Measurements from ENCODE around the gene ALKAL2. TPM values are rescaled to one million over a fixed set of nuclear protein-coding genes. Genes with fewer than 3 reads are reported as not detected.
A peak's percentile ranks its signal among the peaks of the same experiment; 100 is the strongest.

The ALKAL2 gene
- total and polyA plus RNA-seq, 7 donors, result 0.33 to 8.4 (median 2.7) TPM

DNA sequence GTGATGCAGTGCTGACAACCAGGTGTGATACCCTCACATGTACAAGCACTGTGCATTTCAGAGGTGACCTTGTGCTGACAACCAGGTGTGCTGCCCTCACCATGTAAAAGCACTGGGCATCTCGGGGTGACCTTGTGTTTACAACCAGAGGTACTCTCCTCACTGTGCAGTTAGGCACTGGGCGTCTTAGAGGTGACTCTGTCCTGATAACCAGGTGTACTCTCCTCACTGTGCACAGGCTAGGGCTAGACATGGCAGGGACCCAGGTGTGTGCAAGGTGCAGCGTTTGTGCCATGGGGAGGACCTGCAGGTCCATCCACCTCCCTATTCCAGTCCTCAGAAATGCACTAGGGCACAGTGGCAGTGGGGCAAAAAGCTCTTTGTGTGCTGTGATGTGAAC is 8.5 kb upstream of the ALKAL2 start:
- Histone ChIP-seq H3K27me3 (peaks cover 0 to 19% (median 0%) of the 10 kb centered on the region in 3 donors), H3K4me3 (no peak overlapping the region), H3K9me3 (peaks cover 0 to 2% (median 0%) of the 10 kb centered on the region in 4 donors), H3K27ac (no peak overlapping the region), H3K4me1 (no peaks in the 10 kb centered on the region), H3K36me3 (no peaks in the 10 kb centered on the region)
- intact Hi-C loops (cut with DNase I), result no loop called here
- DNase-seq, result no peak
- WGBS, 2 donors, result 37 to 76% methylated on average over 3 of the region's 3 CpGs
- no peak for TF ChIP-seq EP300 (IDR thresholded peaks at IDR 0.05)
- no peak for TF ChIP-seq POLR2AphosphoS5 (IDR thresholded peaks at IDR 0.05)
- TF ChIP-seq, protein P1, sequence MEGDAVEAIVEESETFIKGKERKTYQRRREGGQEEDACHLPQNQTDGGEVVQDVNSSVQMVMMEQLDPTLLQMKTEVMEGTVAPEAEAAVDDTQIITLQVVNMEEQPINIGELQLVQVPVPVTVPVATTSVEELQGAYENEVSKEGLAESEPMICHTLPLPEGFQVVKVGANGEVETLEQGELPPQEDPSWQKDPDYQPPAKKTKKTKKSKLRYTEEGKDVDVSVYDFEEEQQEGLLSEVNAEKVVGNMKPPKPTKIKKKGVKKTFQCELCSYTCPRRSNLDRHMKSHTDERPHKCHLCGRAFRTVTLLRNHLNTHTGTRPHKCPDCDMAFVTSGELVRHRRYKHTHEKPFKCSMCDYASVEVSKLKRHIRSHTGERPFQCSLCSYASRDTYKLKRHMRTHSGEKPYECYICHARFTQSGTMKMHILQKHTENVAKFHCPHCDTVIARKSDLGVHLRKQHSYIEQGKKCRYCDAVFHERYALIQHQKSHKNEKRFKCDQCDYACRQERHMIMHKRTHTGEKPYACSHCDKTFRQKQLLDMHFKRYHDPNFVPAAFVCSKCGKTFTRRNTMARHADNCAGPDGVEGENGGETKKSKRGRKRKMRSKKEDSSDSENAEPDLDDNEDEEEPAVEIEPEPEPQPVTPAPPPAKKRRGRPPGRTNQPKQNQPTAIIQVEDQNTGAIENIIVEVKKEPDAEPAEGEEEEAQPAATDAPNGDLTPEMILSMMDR (IDR thresholded peaks at IDR 0.05), result no peak
- no peak for TF ChIP-seq POLR2A (IDR thresholded peaks at IDR 0.05)

GRCh38 chr2:295090-295489 is 7.2 kb upstream of the ALKAL2 start:
- H3K9me3 ChIP-seq, result peaks cover 0 to 2% (median 0%) of the 10 kb centered on the region in 4 donors
- H3K27me3 ChIP-seq, result peaks cover 0 to 30% (median 0%) of the 10 kb centered on the region in 3 donors
- WGBS, 2 donors, result 20 to 70% methylated on average over 5 of the region's 5 CpGs
- H3K4me1 ChIP-seq, result peaks cover 0 to 1% (median under 1%) of the 10 kb centered on the region in 4 donors
- no peak for TF ChIP-seq POLR2A (IDR thresholded peaks at IDR 0.05)
- no peak for TF ChIP-seq POLR2AphosphoS5 (IDR thresholded peaks at IDR 0.05)
- no peak for TF ChIP-seq EP300 (IDR thresholded peaks at IDR 0.05)
- TF ChIP-seq, protein P1 (IDR thresholded peaks at IDR 0.05), result no peak
- H3K4me3 ChIP-seq, result no peak overlapping the region
- no peak overlapping the region for H3K27ac ChIP-seq
- no peaks in the 10 kb centered on the region for H3K36me3 ChIP-seq
- intact Hi-C loops (cut with DNase I), result no loop called here
- no peak for DNase-seq

GRCh38 chr2:290090-290722 is 2.3 kb upstream of the ALKAL2 start:
- peak; percentile 78 for DNase-seq
- H3K27ac ChIP-seq, result no peak overlapping the region

DNA sequence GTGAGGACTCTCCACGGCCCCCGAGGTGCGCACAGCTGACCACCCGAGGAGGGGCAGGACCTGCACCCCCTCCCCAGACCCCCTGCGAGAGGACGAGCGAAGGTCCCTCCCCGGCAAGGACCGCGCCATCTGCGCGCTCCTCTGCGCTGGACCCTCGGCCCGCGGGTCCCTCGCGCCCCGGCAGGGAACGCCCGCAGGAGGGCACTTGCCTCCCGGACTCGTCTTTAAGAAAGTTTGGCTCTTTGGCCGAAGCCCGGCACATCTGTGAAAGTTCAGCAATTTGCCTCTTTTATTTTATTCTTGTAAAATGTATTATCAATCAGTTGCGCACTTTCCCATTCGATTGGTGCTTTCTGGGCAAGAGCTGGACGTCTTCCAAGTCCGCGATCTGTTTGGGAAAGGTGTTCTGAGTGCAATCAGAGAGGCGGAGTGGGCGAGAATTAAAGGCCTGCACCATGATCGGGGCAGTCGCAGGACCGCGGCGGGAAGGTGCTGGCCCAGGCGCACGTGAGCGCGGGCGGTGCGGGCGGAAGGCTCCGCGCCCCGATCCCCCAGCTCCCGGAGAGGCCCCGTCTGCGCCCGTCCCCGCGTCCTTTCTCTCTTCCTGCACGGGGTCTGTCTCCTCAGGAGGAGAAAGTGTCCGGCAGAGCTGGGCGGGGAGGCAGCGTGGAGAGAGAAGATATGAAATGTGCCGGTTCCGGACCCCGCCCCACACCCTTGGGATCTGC is 1.6 kb upstream of the ALKAL2 start:
- no peaks in the 10 kb centered on the region for H3K36me3 ChIP-seq
- peaks cover 16 to 58% (median 29%) of the 10 kb centered on the region in 3 donors for H3K27me3 ChIP-seq
- H3K27ac ChIP-seq, result no peak overlapping the region
- H3K4me3 ChIP-seq, result peak overlapping the region; percentile 11 to 53 (median 46)
- TF ChIP-seq EP300 (IDR thresholded peaks at IDR 0.05) (no peak), POLR2A (IDR thresholded peaks at IDR 0.05) (no peak), POLR2AphosphoS5 (IDR thresholded peaks at IDR 0.05) (no peak)
- TF ChIP-seq, protein P1 (IDR thresholded peaks at IDR 0.05), result no peak
- 1% methylated on average over 60 of the region's 60 CpGs for WGBS, 2 donors
- intact Hi-C loops (cut with DNase I), result loop anchor here (5.0 kb wide), 1 partner anchor 42 kb away; no protein-coding TSS in a partner anchor
- H3K4me1 ChIP-seq, result peaks cover 0 to 34% (median 32%) of the 10 kb centered on the region in 4 donors
- H3K9me3 ChIP-seq, result no peaks in the 10 kb centered on the region
- DNase-seq, result no peak

More at GRCh38 chr2:290090-290722, 2.3 kb upstream of the ALKAL2 start:
- Histone ChIP-seq H3K36me3 (no peaks in the 10 kb centered on the region), H3K4me3 (peak overlapping the region; percentile 11 to 53 (median 46)), H3K27me3 (peaks cover 16 to 58% (median 29%) of the 10 kb centered on the region in 3 donors), H3K4me1 (peaks cover 0 to 34% (median 32%) of the 10 kb centered on the region in 4 donors), H3K9me3 (no peaks in the 10 kb centered on the region)
- TF ChIP-seq, protein P1 (IDR thresholded peaks at IDR 0.05), result peak in 3 of 4 experiments; percentile 44 to 64 (median 58)
- no peak for TF ChIP-seq POLR2AphosphoS5 (IDR thresholded peaks at IDR 0.05)
- no peak for TF ChIP-seq POLR2A (IDR thresholded peaks at IDR 0.05)
- no peak for TF ChIP-seq EP300 (IDR thresholded peaks at IDR 0.05)
- intact Hi-C loops (cut with DNase I), result no loop called here
- WGBS, 2 donors, result 6 to 10% methylated on average over 15 of the region's 15 CpGs

All from sigmoid colon (tissue), 7 donors.